T47D (cell line): Measurements from ENCODE around the gene TLX2.

ENCODE experiments used
- DNase-seq, 2 experiments: peaks; one replicate each; pipeline versions ENCODE4 v3.0.0 to v3.0.0-alpha.2; 2011 to 2012; ENCODE audit warnings: low read depth in 1 of 2, low spot score in 1 of 2
- JUND ChIP-seq: IDR thresholded peaks from 2 replicates; pipeline ENCODE4 v1.6.1; 2012; ENCODE audit warnings: low read depth
- in situ Hi-C: cut with HindIII; loops from 2 replicates; pipeline ENCODE4 v1.10.0; 2016; ENCODE audit warnings: low sequenced_read_pairs, low pct_unique_long_range_greater_than_20kb

The TLX2 gene

DNA sequence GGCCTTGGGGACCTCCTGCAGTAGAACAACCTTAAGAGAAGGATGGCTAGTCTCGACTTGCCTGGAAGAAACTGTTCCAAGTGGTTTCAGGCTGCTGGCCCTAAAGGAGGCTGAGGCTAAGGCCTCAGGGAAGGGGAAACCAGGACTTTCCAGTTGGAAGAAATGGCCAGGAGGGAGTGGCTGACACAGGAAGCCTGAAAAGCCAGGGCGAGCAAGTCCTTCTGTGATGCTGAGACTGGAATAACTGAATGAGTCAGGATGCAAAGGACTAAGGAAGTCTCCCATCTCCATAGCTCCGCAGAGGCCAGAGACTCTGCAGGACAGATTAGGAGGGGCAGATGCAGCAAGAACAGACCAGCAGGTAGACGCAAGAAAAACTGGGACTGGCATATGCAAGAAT, 22.9 kb downstream of the TLX2 start:
- no peak for DNase-seq
- TF ChIP-seq JUND, result no peak
- in situ Hi-C loops, result no loop called here

DNA sequence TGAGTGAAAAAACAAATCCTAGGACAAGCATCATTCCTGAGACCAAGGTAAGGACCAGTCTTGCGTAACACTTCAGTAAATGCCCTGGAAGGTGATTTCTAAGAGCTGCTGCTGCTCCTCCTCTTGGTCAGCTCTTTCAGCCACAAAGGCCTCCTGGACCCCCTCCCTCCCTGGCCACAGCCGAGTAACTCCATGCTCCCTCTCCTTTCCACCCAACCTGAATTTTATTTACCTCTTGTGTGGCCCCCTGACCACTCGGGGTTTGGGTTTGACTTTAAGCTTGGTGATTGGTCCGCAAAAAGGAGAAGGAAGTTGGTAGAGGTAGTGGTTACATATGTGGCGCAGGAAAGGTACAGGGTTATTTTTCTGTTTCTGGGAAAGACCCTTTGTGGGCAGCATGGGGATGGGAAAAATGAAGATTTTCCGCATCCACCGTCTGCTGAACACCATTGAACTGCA, 24.7 kb downstream of the TLX2 start:
- in situ Hi-C loops, result no loop called here
- no peak for DNase-seq
- TF ChIP-seq JUND, result no peak

GRCh38 chr2:74540291-74540690, 26.0 kb downstream of the TLX2 start:
- in situ Hi-C loops, result no loop called here
- no peak for TF ChIP-seq JUND
- DNase-seq, result no peak

GRCh38 chr2:74542978-74543377, 28.7 kb downstream of the TLX2 start:
- no peak for DNase-seq
- no peak for TF ChIP-seq JUND
- in situ Hi-C loops, result no loop called here

DNA sequence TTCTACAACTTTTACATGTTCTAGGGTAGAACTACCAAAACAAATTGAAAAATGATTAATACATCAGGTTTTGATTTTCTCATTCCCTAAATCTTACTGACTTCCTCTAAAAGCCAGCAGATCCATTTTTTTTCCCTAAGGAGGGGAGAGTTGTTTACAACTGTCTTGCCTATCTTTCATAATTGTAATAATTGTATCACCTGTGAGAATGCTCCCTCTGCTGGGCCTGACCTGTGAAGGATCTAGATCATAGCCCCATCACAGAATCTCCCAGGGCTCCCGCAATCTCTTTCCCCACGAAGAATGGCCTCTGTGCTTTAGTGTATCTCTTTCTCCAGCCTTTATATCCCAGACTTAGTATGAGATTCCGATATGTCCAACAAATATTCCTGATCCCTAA, 30.4 kb downstream of the TLX2 start:
- TF ChIP-seq JUND, result no peak
- DNase-seq, result no peak
- in situ Hi-C loops, result no loop called here

DNA sequence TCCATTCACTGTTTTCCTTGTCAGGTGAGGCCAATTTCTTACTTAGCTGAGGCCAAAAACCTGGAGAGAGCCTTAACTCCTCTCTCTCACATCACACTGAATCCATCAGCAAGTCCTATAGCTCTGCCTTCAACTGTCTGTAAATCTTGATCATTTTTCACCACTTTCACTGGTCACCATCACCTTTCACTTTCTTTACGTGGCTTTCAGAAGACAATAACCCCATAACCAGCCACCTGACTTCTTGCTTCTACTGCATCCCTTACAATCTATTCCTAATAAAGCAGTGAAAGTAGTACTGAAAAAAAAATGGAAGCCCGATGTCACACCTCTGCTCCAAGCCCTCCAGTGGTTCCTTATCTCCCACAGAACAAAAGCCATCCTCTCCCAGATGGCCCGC, 31.8 kb downstream of the TLX2 start:
- in situ Hi-C loops, result no loop called here
- TF ChIP-seq JUND, result no peak
- DNase-seq, result no peak

- TF ChIP-seq JUND, result no peak
- in situ Hi-C loops, result no loop called here
- DNase-seq, result no peak
These were observed 34.1 kb downstream of the TLX2 start for GRCh38 chr2:74548285-74548899.

DNA sequence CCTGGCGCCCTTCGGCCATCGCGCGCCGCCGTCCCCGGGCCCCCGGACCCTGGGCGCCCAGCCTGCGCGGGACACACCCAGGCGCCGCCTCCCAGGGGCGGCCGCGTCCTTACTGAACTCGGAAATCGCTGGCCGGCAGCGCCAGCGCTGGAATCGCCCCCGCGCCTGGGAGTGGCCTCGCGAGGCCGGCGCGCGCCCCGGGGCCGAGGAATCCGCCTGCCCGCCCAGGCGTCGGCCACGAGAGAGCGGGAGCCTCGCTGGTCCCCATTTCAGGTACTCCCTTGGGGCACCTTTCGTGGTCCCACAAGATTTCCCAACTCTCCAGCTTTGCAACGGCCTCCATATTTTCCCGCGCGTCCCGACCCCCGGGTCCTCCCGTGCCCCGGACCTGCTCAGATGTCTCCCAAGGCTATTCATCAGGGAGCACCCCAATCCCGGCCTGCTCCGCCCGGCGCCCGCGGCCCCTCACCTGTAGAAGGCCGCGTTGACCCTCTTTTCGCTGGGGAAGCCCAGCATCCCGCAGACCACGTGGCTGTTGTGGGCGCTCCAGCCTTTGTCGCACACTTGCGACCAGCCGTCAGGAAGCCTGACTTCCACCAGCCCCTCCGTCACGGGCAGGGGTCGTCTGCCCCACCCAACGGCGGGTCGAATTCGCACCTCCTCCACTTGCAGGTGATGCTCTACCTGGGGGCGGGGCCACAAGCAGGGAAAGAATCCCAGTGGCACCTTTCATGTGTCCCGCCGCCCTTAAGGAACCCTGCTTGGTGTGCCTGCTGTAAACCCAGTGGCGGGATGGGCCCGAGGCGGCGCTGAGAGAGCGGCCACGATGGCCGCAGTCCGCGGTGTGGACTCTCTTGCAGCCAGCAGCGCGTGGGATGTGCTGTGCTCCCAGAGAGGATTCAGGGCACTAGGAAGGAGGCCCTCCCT, 34.9 kb downstream of the TLX2 start:
- in situ Hi-C loops, result no loop called here
- no peak for TF ChIP-seq JUND
- DNase-seq, result peak; percentile 59 to 67

GRCh38 chr2:74550231-74550630, 36.0 kb downstream of the TLX2 start:
- in situ Hi-C loops, result no loop called here
- no peak for TF ChIP-seq JUND
- no peak for DNase-seq

DNA sequence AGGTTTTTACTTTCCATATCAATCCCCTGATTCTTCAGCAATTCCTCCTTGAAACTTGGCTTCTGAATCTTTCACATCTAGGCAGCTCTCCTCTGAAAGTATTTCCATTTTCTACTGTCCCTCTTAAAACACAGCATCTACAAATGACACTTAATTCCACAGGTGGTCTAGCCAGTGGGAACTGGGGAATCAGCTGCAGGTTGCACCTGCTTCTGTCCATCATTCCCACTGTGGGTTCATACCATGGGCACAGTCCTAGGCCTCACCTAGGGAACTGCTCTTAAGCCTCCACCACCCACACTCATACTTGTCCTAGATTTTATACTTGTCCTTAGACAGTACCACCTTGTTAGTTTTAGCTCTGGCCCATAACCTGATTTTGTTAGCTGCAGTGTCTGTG, 37.3 kb downstream of the TLX2 start:
- no peak for TF ChIP-seq JUND
- DNase-seq, result no peak
- in situ Hi-C loops, result no loop called here

- in situ Hi-C loops, result no loop called here
- no peak for DNase-seq
These were observed 38.0 kb downstream of the TLX2 start for GRCh38 chr2:74551942-74552913.

More at GRCh38 chr2:74551942-74552913, 38.0 kb downstream of the TLX2 start:
- no peak for TF ChIP-seq JUND
